Left ventricle myocardium superior (tissue), 1 donor: Measurements from ENCODE around the gene CORO1C. TPM values are rescaled to one million over a fixed set of nuclear protein-coding genes. Genes with fewer than 3 reads are reported as not detected.
"Not testable (repeated sequence)": the region's sequence is repeated elsewhere in the genome, so short reads cannot be mapped to it uniquely, and the experiment has no call there.

Experiments used
- ATAC-seq: fragments of 200-7000 bp; cut with Tn5 transposase; one replicate; pipeline ENCODE4 v1.9.1; 2020; ENCODE audit warnings: mild to moderate bottlenecking, moderate library complexity
- DNase-seq: peaks from one replicate; pipeline ENCODE4 v3.0.0-alpha.2; 2020
- intact Hi-C: fragments of 100-400 bp; cut with micrococcal nuclease; formaldehyde crosslinking; loops from one replicate; pipeline ENCODE4 v1.11.0; 2022
- long read RNA-seq: library from polyadenylated mRNA; unstranded; transcript quantifications from one replicate; pipeline ENCODE4 v2.0.0, GENCODE V29; 2021
- total RNA-seq: library from RNA; stranded (reverse); fragmentation: NEBNext Ultra II Directional; extraction: Animal tissue kit (Norgen Biotek cat#: 25700); gene quantifications from one replicate; pipeline ENCODE4 v1.2.1, GENCODE V29; 2021
- donor health status: DM: no; HTN: yes; CAD: no; lungs with severe emphysema.

Gene CORO1C
- total RNA-seq, result 68.0 TPM
- long read RNA-seq, transcript CORO1C-201 (11 exons, 3,892 nt), result major isoform, 6 of 25 reads
- long read RNA-seq, partial matches to known transcripts, result 4 of 25 reads
- long read RNA-seq, other reads (novel, unspliced or antisense), result 14 of 25 reads

DNA sequence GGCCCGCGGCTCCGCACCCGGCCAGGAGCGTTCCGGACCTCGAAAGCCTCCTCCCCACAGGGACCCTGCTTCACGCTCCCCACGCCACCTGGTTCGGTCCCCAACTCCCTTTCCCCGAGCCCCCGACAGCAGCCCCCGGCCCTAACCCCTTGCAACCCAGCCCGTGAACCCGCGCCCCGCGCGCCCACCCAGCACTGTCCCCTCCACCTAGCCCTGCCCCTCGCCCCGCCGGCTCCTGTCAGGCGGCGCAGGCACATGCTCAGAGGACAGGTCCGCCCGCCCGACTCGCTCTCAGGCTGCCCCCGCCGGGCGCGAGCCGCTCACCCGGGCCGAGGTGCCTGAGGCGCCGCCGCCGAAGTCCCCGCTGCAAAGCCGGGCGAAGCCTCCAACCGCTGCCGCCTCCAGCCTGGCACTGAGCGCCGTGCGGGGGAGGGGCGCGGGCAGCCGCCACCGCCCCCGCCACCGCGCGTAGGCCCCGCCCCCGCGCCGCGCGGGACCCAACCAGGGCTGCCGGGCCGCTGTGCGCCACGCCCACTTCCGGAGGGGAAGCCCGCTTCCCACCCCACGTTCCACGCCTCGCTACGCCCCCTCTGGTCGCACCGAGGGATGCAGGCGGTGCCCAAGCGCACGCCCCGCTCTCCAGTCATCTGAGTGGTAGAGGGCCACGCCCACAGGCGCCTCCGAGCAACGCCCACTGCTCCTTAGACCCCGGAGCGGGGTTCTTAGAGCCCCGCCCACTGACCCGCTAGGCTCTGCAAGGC lies at the start of gene CORO1C:
CORO1C (minus strand) TSS at position 414 of the 761 bp plus-strand sequence. CDS start 30,200 bp downstream, outside the sequence.
- ATAC-seq, result peak; percentile 86
- peak; percentile 99 for DNase-seq

DNA sequence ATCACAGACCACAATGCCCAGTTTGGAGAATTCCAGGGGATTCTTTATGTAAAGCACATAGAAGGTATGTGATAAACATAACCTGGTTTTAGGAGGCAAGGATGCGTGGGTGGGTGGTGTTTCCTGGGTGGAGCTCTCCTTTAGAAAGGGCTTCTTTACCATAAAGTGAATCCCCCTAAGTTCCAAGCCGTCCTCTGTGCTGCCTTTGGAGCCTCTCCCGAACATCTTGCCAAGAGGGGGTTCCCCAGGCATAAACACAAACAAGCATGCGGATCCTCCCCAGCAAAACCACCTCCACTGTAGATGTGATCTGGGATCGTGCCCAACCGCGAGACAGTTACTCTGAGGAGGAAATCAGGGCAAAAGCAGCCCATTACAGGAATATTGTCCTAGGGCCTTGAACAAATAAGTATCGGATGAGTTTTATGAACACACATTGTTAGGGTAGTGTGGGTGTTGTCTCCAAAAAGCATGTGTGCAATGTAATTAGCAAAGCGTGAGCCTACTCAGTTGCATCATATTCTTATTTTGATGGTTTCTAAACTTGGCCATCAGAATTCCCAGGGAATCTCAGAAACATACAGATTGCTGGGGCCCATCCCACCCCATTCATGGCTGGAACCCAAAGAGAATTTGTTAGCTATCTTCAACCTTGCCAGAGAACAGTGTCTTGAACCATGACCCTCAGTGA lies 48.8 kb upstream of the CORO1C start:
- DNase-seq, result peak; percentile 33

More for the DNA sequence above, at the start of gene CORO1C:
- intact Hi-C loops, result no loop called here

DNA sequence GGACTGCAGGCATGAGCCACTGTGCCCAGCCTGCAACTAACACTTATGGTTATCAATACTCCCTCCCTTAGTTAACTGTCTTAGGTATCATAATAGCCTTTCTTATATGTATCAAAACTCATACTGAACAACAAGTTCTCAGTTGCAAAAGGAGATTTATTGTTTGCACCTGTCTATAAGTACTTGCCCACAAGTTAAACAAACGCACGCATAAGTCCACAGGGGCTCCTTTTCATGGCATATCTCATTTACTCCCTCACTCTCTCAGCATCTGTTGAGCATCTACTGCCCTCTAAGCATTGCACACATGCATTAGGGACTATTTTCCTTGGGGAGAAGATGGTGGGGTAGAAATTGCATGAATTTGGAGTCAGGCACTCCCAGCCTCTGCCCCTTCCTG lies 46.7 kb upstream of the CORO1C start:
- ATAC-seq (no peak), DNase-seq (no peak)
- intact Hi-C loops, result no loop called here

More for the DNA sequence above, 48.8 kb upstream of the CORO1C start:
- ATAC-seq, result peak; percentile 6
- intact Hi-C loops, result no loop called here

DNA sequence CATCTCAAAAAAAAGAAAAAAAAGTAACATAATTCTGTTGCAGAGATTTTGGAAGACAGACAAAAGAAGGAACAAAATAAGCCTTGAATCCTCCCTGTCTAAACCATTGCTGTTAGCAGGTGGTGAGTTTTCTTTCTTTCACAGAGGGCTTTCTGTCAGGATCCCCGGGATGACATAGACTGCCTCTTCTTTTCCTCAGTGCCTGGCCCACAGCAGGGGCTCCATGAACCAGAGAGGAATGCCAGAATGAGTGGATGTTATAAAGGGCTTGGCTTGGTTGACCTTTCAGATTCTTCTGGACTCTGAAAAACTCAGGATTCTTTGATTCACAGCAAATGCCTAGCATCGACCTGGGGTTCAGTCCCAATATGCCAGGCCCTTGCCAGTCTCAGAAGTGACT lies 45.8 kb upstream of the CORO1C start:
- ATAC-seq (no peak), DNase-seq (no peak)
- intact Hi-C loops, result no loop called here

DNA sequence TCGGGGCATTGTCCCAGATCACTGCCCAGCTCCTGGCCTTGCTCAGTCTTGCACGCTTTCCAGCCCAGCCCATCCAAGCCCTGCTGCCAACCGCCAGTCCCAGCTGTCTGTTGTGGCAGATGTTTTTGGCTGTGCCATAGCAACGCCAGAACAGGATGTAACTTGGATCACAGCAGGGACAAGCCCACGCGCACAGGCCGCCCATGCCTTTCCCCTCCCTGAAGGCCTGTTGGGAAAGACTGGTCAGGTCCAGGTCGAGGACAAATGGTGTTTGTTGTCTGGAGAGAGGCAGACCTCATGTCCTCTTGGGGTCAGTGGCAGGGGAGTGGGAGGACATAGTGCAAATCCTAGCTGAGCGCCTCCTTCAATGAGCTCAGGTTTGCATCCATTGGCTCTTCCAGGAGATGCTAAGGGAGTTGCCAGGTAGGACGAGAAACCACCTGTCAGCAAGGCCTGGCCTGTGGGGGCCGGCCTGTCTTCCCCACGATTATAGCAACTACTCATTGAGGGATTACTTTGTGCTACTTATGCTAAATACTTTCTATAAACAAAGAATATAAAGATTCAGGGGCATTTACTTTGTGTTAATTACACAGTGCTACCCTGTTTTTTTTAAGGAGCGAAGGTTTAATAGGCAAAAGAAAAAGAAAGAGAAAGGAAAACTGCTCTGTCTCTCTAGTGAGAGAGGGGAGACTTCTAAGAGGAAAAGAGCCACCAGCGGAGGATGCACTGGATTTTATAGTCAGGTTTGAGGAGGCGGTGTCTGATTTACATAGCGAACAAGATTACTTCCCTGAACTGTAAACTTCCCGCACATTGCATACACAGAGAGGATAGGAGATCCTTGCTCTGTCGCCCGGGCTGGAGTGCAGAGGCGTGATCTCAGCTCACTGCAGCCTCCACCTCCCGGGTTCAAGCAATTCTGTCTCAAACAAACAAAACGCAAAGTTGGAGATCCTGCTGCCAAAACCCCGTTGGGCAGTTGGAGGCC lies 42.8 kb upstream of the CORO1C start:
- DNase-seq (peak; percentile 92), ATAC-seq (peak; percentile 94)
- intact Hi-C loops, result no loop called here

DNA sequence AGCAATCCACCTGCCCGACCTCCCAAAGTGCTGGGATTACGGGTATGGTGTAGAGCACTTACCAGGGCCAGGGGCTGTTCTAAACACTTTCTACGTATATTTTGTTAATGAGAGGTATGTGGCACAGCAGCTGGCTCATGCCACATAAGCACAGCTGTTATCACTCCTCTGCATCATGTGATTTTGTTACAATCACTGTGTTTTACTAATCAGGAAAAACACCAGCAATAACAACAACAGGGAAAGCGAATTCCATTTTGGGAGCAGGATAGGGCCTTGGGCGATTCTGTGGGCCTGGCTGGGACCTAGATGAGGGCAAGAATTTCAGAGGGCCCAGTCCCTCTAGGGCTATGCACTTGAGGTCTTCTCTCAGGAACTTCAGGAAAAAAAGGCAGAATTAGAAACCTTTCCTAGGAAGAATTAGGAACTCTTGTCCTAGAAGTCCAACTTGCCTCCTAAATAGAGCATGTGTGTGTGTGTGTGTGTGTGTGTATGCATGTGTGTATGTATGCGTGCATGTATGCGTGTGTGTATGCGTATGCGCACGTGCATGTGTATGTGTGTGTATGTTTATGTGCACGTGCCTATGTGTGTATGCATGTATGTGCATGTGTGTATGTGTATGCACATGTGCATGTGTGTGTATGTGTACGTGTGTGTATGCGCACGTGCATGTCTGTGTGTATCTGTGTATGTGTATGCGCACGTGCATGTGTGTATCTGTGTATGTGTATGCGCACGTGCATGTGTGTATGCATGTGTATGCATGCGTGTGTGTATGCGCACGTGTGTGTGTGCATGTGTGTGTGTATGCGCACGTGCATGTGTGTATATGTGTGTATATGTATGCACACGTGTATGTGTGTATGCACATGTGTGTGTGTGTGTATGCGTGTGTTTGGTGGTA lies 41.8 kb upstream of the CORO1C start:
- ATAC-seq (peak; percentile 2), DNase-seq (no peak)
- intact Hi-C loops, result no loop called here

DNA sequence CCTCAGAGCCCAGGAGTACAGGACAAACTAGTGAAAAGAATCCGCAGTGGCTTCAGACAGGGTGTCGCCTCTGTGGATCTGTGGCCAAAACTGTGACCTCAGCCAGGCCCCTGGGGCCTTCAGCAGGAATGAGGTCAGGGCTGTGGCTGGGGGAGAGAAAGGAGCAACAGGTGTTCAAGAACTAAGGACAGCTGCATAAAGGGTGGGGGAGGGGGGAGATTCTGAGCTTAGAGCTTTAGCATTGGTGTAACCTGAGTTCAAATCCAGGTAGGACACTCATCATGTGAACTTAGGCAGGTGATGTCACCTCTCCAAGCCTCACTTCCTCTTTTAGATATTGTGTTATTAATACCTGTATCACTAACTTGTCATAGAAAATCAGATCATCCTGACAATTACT lies 40.9 kb upstream of the CORO1C start:
- DNase-seq (peak; percentile 53), ATAC-seq (peak; percentile 6)
- intact Hi-C loops, result no loop called here

DNA sequence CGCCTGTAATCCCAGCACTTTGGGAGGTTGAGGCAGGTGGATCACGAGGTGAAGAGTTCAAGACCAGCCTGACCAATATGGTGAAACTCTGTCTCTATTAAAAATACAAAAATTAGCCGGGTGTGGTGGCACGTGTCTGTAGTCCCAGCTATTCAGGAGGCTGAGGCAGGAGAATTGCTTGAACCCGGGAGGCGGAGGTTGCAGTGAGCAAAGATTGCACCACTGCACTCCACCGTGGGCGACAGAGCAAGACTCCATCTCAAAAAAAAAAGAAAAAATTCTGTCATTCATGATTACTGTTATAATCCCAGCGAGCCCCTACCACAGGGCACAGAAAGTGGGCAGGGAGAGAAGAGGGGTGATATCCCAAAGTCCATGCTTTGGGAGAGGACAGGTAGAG lies 40.5 kb upstream of the CORO1C start:
- ATAC-seq, intact Hi-C loops: not testable (repeated sequence)

DNA sequence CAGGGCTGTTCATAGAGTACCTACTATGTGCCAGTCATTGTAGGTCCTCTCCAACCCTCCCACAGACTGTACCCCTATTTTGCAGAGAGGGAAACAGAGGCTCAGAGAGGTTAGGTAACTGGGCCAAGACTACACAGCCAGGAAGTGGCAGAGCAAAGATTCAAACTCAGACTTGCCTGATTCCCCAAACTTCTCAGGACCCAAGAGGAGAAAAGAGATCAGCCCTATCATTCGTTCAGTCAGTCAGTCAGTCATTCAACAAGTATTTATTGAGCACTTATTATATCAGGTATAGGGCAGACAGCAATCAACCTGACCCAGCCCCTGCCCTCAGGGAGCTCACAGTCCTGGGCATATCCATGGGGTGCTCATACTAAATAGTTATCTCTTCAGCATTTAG lies 39.6 kb upstream of the CORO1C start:
- ATAC-seq, result no peak
- DNase-seq, result no peak
- intact Hi-C loops, result no loop called here

More for the DNA sequence above, 40.5 kb upstream of the CORO1C start:
- not testable (repeated sequence) for DNase-seq

DNA sequence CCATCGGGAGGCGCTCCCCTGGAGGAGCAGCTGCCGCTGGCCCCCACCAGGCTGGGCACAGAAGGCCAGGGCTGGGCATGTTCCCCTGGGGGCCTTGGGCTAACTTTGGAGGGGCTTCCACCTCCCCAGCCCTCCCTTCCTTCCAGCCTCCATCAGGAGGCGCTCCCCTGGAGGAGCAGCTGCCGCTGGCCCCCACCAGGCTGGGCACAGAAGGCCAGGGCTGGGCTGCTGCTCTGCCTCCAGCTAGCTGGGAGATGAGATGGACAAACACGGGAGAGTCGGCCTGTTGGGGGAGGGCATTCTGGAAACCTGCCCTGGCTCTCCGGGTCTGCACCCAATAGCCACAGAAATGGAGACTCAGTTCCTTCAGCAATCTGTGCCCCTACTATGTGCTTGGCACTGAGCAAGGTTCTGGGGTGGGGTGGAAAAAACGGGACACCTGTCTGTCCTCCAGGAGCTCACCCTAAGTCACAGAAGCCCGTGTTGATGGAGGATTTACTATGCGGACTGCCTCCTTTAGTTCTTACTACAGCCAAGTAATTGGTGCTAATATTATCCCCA lies 39.0 kb upstream of the CORO1C start:
- DNase-seq (no peak), ATAC-seq (no peak)
- intact Hi-C loops, result no loop called here

DNA sequence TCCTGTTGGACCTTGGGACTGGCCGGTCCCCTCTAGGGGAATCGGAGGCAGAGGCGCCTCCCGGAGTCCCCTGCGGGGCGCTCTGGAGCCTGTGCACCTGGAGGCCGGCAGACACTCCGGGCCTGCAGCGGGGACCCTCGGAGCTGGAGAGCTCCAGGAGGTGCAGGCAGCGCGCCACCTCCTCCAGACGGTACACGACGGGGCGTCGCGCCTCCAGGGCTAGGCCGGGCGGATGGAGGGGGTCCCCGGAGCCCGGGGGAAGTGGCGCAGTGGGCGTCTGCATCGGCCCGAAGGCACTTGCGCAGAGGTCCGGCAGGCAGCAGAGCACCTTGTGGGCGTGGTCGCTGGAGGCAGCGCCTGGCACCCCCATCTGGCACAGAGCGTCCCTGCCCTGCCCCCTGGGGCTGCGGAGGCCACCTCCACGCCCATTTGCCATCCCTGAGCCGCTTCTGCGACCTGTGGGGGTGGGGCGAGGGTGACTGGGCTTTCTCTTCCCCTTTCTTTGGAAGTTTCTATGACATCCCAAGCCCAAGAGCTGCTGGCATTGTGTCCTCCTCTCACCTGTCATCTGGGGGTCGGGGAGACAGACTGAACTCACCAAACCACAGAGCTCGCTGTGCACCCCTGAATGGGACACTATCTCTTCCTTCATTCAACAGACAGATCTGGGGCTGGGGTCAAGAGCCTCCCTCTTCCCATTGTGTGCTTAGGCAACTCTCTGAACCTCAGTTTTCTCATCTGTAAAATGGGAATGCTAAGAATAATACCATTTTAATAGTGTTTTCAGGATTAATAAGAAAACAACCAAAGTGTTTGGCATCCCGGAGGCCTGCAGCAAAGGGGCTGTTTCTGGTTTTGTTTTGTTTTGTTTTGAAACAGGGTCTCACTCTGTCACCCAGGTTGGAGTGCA lies 37.5 kb upstream of the CORO1C start:
- ATAC-seq (peak; percentile 55), DNase-seq (peak; percentile 76)

DNA sequence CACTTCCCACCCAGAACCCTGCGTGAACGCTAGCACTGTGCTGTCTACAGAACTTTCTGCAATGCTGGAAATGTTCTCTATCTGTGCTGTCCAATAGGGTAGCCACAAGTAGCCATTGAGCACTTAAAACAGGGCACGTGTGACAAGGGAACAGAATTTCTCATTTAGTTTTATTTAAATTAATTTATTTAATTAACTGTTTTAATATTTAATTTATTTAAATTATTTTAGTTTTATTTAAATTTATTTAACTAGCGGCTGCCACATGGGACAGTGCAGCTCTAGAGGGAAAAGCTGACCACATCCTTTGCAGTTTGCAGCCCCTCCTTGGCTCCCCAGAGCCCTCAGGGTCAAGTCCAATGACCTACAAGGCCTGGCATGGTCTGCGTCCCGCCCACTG lies 35.0 kb upstream of the CORO1C start:
- no peak for DNase-seq
- intact Hi-C loops, result no loop called here

More for the DNA sequence above, 37.5 kb upstream of the CORO1C start:
- intact Hi-C loops, result no loop called here

DNA sequence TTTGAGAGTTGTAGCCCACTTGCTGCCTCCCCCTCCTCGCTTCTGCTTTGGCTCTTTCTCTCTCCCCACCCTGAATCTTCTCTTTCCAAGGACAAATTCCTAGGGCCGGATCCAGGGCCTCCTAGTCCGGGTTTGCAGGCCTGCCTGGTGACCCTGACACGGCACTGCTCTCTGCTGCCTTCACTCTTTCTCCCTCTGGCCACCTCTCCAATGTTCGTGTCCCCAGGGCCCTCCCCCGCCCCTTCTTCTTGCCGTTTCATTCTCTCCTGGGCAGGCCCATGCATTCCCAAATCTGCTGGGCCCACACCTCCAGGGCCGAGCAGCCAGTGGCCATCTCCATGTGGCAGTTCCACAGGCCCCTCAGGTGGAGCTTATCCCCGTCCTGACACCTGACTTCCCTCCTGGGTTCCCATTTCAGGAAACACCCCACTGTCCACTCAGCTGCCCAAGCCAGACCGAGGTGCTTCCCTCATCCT lies 34.0 kb upstream of the CORO1C start:
- DNase-seq (no peak), ATAC-seq (peak; percentile 11)
- intact Hi-C loops, result no loop called here

More for the DNA sequence above, 35.0 kb upstream of the CORO1C start:
- no peak for ATAC-seq

DNA sequence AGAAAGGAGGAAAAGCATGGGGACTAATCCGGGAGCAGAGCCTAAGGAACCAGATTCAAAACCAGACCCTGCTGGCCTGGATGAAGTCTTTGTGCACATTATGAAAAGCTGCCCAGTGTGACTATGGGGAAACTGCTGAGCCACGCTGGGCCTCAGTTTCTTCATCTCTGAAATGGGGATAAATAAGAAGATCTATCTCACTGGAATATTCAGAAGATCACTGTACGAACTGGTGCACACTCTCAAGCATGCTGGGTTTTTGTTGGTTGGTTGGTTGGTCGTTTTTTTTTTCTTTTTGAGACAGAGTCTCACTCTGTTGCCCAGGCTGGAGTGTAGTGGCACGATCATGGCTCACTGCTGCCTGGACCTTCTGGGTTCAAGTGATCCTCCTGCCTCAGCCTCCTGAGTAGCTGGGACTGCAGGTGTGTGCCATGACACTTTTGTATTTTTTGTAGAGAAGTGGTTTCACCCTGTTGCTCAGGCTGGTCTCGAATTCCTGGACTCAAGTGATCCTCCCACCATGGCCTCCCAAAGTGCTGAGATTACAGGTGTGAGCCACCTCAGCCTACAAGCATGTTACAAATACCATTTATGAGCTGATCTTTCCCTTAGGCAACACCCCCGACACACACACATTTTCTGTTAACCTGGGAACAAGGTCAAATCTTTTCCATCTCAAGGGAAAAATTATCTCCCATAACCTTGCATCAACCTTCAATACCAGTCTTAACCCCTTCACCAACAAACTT lies 33.4 kb upstream of the CORO1C start:
- intact Hi-C loops, result no loop called here
- no peak for ATAC-seq
- DNase-seq, result no peak

DNA sequence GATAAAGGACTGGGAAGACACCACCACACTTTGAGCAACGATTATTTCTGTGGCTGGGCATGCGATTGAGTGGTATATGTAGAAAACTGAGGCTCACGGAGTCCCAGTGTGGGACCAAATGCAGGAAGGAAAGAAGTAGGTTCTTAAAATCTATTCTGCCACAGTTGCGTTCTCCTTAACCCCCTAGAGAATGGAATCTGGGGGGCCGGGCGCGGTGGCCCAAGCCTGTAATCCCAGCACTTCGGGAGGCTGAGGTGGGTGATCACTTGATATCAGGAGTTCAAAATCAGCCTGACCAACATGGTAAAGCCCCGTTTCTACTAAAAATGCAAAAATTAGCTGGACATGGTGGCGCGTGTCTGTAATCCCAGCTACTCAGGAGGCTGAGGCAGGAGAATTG lies 29.9 kb upstream of the CORO1C start:
- ATAC-seq (no peak), DNase-seq (no peak)
- intact Hi-C loops, result no loop called here

DNA sequence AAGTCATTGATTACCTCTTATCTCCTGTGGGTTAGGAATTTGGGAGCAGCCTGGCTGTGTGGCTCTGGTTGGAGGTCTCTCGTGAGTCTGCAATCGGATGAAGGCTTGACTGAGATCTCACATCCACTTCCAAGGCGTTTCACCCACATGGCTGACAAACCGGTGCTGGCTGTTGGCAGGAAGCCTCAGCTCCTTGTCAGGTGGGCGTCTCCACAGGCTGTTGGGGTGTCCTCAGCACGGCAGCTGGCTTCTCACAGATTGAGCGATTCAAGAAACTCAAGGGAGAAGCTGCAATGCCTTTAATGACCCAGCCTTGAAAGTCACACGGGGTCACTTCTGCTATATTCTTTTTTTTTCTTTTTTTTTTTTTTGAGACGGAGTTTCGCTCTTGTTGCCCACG lies 28.6 kb upstream of the CORO1C start:
- DNase-seq, result no peak
- intact Hi-C loops, result no loop called here
- no peak for ATAC-seq
